Colonic mucosa (tissue), 4 donors: ENCODE data around the gene IL36A. TPM values are rescaled to one million over a fixed set of nuclear protein-coding genes. Genes with fewer than 3 reads are reported as not detected.

Experiments used
- DNase-seq: peaks from one replicate; pipeline ENCODE4 v3.0.0-alpha.2; 2020
- H3K27ac ChIP-seq: fragments of 200-600 bp; one replicate; pipeline ENCODE4 v1.8.0; 2021
- H3K27me3 ChIP-seq: fragments of 200-600 bp; one replicate; pipeline ENCODE4 v1.8.0; 2021
- H3K36me3 ChIP-seq: fragments of 200-600 bp; one replicate; pipeline ENCODE4 v1.8.0; 2021
- H3K4me1 ChIP-seq: fragments of 200-600 bp; one replicate; pipeline ENCODE4 v1.8.0; 2021; ENCODE audit warnings: mild to moderate bottlenecking
- H3K4me3 ChIP-seq: fragments of 200-600 bp; one replicate; pipeline ENCODE4 v1.8.0; 2021
- H3K9ac ChIP-seq, 2 donors: one replicate each; pipeline ENCODE4 v1.7.0; 2013; ENCODE audit warnings: control low read depth in 2 of 2, low read depth in 2 of 2, low read length in 2 of 2
- H3K9me3 ChIP-seq: fragments of 200-600 bp; one replicate; pipeline ENCODE4 v1.8.0; 2021
- intact Hi-C: fragments of 100-400 bp; cut with DNase I; formaldehyde crosslinking; loops from one replicate; pipeline ENCODE4 v1.14.1; 2022
- total RNA-seq, 2 donors: library from RNA; stranded (reverse); fragmentation: NEBNext Ultra II Directional in 1 of 2; extraction: Animal tissue kit (Norgen Biotek cat#: 25700) in 1 of 2; gene quantifications; one replicate each; pipeline ENCODE4 v1.2.1, GENCODE V29; 2021
- TF ChIP-seq, protein P1 (sequence below): fragments of 200-600 bp; IDR thresholded peaks from one replicate; pipeline ENCODE4 v1.8.0; 2022; ENCODE audit warnings: antibody characterized with exemption, mild to moderate bottlenecking
- donor health status: healthy.
- donor health status: DM: no; HTN: no; CAD: no.
- donor health status: DM: no; HTN: no; CAD: no.

IL36A gene
- total RNA-seq, 2 donors from 2014 or later: not detected

DNA sequence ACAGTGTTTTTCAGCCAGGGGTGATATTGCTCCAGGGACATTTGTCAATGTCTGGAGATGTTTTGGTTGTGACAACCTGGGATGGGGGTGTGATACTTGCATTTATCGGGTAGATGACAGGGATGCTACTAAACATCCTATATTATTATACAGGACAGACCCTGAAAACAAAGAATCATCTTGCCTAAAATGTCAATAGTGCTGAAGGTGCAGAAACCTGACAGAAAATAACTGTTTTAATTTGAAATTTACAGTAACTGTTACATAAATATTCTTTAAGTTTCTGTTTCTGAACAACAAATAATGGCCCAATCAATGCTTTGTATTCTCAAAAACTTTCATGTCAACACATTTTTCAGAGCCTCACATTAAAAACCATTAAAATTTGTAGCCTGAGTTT is 2.0 kb downstream of the IL36A start:
- no peak for DNase-seq
- intact Hi-C loops: no loop called here
- H3K4me3 ChIP-seq: no peak overlapping the region
- H3K36me3 ChIP-seq: no peaks in the 10 kb centered on the region
- no peak overlapping the region for H3K27ac ChIP-seq
- H3K9ac ChIP-seq: no peak overlapping the region
- no peaks in the 10 kb centered on the region for H3K27me3 ChIP-seq
- no peaks in the 10 kb centered on the region for H3K4me1 ChIP-seq
- no peaks in the 10 kb centered on the region for H3K9me3 ChIP-seq
- TF ChIP-seq, protein P1, sequence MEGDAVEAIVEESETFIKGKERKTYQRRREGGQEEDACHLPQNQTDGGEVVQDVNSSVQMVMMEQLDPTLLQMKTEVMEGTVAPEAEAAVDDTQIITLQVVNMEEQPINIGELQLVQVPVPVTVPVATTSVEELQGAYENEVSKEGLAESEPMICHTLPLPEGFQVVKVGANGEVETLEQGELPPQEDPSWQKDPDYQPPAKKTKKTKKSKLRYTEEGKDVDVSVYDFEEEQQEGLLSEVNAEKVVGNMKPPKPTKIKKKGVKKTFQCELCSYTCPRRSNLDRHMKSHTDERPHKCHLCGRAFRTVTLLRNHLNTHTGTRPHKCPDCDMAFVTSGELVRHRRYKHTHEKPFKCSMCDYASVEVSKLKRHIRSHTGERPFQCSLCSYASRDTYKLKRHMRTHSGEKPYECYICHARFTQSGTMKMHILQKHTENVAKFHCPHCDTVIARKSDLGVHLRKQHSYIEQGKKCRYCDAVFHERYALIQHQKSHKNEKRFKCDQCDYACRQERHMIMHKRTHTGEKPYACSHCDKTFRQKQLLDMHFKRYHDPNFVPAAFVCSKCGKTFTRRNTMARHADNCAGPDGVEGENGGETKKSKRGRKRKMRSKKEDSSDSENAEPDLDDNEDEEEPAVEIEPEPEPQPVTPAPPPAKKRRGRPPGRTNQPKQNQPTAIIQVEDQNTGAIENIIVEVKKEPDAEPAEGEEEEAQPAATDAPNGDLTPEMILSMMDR: no peak

DNA sequence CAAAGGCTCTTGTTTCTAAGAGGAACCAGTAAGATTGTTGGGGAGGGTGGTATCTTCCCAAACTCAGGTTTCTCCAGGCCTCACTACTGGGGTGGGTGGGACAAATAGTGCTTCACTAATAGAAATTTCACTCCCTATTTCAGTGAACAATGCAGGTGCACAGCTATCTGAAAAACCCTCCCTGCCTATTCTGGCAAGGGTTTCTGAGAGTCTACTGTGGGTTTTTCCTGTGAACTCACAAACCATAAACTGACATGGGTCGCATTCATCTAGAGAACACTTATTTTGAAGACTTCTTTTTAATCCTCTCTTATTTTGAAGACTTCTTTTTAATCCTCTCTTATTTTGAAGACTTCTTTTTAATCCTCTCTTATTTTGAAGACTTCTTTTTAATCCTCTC is 4.4 kb downstream of the IL36A start:
- intact Hi-C loops: no loop called here
- TF ChIP-seq, protein P1: no peak
- no peak overlapping the region for H3K9ac ChIP-seq
- H3K27ac ChIP-seq: no peak overlapping the region
- H3K4me1 ChIP-seq: no peaks in the 10 kb centered on the region
- H3K27me3 ChIP-seq: no peaks in the 10 kb centered on the region
- no peak overlapping the region for H3K4me3 ChIP-seq
- no peaks in the 10 kb centered on the region for H3K9me3 ChIP-seq
- DNase-seq: no peak
- H3K36me3 ChIP-seq: no peaks in the 10 kb centered on the region

DNA sequence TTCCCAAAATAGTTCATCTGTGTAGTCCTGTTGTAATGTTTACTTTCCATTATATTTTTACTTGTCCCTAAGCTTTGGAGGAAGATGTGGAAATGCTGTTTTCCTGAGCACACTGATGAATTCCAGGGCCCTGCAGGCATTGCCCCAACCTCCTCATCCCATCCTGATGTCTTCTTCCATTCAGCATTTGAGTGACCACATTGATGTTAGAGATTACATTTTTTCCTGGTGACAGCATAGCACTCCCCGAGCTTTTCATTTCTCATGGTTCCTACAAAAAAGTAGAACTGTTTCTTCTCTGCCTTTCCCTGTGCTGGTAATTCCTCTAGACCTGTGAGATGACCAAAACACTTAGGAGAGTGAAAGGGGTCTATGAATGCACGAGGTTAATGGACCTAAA is 4.8 kb downstream of the IL36A start:
- intact Hi-C loops: no loop called here
- Histone ChIP-seq H3K27ac (no peak overlapping the region), H3K9me3 (no peaks in the 10 kb centered on the region), H3K4me3 (no peak overlapping the region), H3K4me1 (no peaks in the 10 kb centered on the region), H3K36me3 (no peaks in the 10 kb centered on the region), H3K27me3 (no peaks in the 10 kb centered on the region), H3K9ac (no peak overlapping the region)
- TF ChIP-seq, protein P1: no peak
- no peak for DNase-seq

DNA sequence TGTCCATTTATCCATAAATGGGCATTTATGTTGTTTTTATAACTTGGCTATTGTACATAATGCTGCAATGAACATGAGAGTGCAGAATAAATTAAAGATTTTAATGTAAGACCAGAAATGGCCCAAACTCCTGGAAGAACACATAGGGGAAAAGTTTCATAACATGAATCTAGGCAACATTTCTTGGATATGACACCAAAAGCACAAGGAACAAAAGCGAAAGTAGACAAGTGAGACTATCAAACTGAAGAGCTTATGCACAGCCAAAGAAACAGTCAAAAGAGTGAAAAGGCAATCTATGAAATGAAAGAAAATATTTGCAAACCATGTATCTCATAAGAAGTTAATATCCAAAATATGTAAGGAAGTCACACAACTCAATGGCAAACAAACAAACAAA is 5.8 kb downstream of the IL36A start:
- TF ChIP-seq, protein P1: no peak
- H3K27me3 ChIP-seq: no peaks in the 10 kb centered on the region
- H3K9me3 ChIP-seq: no peaks in the 10 kb centered on the region
- DNase-seq: no peak
- H3K9ac ChIP-seq: no peak overlapping the region
- H3K36me3 ChIP-seq: no peaks in the 10 kb centered on the region
- H3K4me3 ChIP-seq: no peak overlapping the region
- no peak overlapping the region for H3K27ac ChIP-seq
- H3K4me1 ChIP-seq: no peaks in the 10 kb centered on the region
- intact Hi-C loops: no loop called here

DNA sequence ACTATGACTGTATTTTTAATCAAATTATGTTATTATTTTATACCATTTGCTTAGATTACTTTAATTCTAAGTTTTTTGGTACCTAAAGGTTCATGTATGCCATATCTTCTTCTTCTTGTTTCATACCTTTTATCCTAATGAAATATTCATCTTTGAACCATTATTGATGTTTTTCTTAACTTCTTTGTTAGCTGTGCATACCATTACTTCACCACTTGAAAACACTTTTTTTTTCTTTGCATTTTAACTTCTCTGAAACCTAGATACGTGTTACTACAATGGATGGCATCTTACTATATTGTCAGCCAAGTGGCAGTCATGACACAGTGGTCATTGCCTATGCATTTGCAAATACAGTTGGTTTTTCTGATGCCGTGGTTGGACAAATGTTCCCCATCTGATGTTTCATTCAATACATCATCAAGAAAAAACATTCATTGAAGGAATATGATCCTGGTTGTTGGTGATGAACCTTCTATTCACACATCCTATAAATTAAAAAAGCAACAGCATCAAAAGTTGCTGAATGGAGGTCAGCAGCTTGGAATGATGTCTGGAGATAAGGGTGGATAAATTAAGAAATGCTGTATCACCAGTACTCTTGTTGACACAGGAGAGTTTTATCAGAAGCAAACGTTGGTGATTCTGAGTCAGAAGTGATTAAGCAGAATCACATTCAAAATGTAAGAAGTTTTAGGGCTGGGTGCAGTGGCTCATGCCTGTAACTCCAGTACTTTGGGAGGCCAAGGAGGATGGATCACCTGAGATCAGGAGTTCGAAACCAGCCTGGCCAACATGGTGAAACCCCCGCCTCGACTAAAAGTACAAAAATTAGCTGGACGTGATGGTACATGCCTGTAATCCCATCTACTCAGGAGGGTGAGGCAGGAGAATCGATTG is 7.4 kb downstream of the IL36A start:
- TF ChIP-seq, protein P1: no peak
- Histone ChIP-seq H3K4me3 (no peak overlapping the region), H3K36me3 (no peaks in the 10 kb centered on the region), H3K27me3 (no peaks in the 10 kb centered on the region), H3K27ac (no peak overlapping the region), H3K4me1 (no peaks in the 10 kb centered on the region), H3K9ac (no peak overlapping the region), H3K9me3 (no peaks in the 10 kb centered on the region)
- no peak for DNase-seq
- intact Hi-C loops: no loop called here
